RPMI7951 (cell line): ENCODE results near the gene NFRKB. TPM values are rescaled to one million over a fixed set of nuclear protein-coding genes. Genes with fewer than 3 reads are reported as not detected.
A peak's percentile ranks its signal among the peaks of the same experiment; 100 is the strongest.

Source experiments
- DNase-seq: peaks from one replicate; pipeline ENCODE4 v3.0.0-alpha.2; 2012; ENCODE audit warnings: low read depth
- total RNA-seq: library from RNA; depleted of rRNA; stranded (reverse); fragments of >200 nt; shearing (Covaris generic); gene quantifications from 2 replicates; pipeline ENCODE4 v1.2.3, GENCODE V29; 2014; rRNA removed

The NFRKB gene
- total RNA-seq, 1 experiment from 2014 or later = 18.5 TPM

DNA sequence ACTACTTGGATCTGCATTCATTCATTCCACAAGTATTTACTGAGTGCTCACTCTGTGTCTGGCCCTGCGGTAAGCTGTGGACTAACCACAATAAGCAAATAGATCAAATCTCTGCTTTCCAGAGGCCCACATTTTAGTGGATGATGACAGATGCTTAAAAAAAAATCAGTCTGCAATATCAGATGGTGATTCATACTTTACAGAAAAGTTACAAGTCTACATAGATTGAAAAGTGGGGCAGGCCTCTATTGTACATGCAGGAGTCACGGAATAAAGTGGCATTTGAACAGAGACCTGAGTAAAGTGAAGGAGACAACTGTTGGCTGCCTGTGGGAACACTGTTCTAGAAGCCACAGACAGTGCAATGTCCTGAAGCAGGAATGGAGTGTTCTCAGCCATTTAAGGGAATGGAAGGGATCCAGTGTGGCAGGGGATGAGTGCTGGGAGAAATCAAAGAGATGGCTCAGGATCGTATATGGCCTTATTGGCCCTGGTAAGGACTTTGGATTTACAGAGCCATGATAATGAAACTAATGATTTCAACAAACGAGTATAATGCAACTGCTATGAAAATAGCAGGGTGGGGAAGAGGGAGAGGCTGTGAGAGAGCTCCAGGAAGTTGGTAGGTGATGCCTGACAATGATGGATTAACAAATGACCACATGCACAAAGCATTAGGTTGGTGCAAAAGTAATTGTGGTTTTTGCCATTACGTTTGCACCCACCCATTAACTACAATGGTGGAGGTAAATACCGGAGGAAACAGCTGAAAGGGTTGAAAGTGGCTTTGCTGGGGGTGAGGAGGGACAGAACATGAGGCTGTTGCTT lies 48.7 kb downstream of the NFRKB start:
- peak; percentile 95 for DNase-seq

Other genes starting within 250 kb of the NFRKB start
- gene TMEM45B, start 79.7 kb downstream of the NFRKB start, total RNA-seq = not detected in 2 replicates
- 6.0 and 6.5 TPM in 2 replicates for gene PRDM10, start 107.3 kb upstream of the NFRKB start, total RNA-seq
- 180 and 184 TPM in 2 replicates for gene APLP2, start 174.3 kb upstream of the NFRKB start, total RNA-seq